ENCODE data around the gene SULT4A1.

The SULT4A1 gene

DNA sequence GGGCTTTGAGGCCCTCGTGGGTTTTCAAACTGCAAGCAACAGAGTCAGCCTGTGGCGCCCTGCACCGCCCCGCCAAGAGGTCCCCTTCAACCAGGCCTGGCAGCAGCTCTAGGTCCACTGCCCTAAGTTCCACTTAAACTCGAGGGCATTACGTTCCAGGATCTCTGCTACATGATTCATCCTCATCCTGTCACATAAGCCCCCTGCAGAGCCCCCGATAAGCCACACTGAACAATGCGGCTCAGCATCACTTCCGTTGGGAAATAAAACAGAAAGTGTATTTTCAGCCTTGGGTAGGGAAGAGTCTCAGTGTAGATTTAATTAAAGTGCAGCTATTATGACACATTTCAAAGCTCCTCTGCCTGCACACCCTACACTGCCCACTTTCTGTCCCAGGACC, 24.6 kb downstream of the SULT4A1 start:
- no peaks in the 10 kb centered on the region for H3K9me3 ChIP-seq (ENCODE audit: low read length)
- H4K20me1 ChIP-seq (ENCODE audit: insufficient read depth, low read length) = no peaks in the 10 kb centered on the region
- no peak overlapping the region for H3K4me2 ChIP-seq (ENCODE audit: low read length)
- 0 out of 2 replicates have a peak, but pooled peaks cover 4% of the 10 kb centered on the region for H3K27me3 ChIP-seq (ENCODE audit: insufficient read depth, low read length)
- H3K4me3 ChIP-seq (ENCODE audit: low read depth, low read length, poor library complexity, severe bottlenecking) = no peak overlapping the region
- H3K27ac ChIP-seq (ENCODE audit: low read depth, low read length, poor library complexity, severe bottlenecking) = no peak overlapping the region
- H3K36me3 ChIP-seq (ENCODE audit: insufficient read depth, low read length) = no peaks in the 10 kb centered on the region
- H3F3A ChIP-seq (ENCODE audit: insufficient read depth, low read length) = no peaks in the 10 kb centered on the region
- no peaks in the 10 kb centered on the region for H3K4me1 ChIP-seq (ENCODE audit: insufficient read depth, low read length, severe bottlenecking)
- H3K9ac ChIP-seq (ENCODE audit: low read length) = no peak overlapping the region
- H2AFZ ChIP-seq (ENCODE audit: low read length) = no peak overlapping the region
- TF ChIP-seq, protein P1, sequence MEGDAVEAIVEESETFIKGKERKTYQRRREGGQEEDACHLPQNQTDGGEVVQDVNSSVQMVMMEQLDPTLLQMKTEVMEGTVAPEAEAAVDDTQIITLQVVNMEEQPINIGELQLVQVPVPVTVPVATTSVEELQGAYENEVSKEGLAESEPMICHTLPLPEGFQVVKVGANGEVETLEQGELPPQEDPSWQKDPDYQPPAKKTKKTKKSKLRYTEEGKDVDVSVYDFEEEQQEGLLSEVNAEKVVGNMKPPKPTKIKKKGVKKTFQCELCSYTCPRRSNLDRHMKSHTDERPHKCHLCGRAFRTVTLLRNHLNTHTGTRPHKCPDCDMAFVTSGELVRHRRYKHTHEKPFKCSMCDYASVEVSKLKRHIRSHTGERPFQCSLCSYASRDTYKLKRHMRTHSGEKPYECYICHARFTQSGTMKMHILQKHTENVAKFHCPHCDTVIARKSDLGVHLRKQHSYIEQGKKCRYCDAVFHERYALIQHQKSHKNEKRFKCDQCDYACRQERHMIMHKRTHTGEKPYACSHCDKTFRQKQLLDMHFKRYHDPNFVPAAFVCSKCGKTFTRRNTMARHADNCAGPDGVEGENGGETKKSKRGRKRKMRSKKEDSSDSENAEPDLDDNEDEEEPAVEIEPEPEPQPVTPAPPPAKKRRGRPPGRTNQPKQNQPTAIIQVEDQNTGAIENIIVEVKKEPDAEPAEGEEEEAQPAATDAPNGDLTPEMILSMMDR (IDR thresholded peaks at IDR 0.05; ENCODE audit: low read length) = no peak
- no peak for TF ChIP-seq EZH2 (IDR thresholded peaks at IDR 0.05; ENCODE audit: borderline replicate concordance, low read length)
- H3K79me2 ChIP-seq (ENCODE audit: insufficient read depth, low read length) = no peaks in the 10 kb centered on the region
- no peaks in the 10 kb centered on the region for H3K9me2 ChIP-seq (ENCODE audit: low read depth, low read length)

DNA sequence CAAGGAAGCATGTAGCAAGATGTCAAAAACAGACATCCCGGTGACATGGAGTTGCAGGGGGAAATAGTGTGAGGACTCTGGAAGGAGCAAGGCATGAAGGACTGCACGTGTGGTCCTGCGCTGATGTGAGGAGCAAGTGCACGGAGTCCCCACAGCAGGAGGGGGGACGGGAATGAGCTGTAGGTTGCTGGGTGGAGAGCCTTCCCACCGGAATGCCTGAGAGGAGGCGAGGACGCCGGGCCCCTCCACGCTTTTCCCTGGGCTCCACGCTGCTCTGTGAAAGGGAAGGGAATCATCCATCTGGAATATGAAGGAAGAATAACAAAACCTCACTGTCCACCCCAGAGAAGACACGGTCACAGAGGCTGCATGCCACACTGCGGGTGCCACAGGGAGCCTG, 26.6 kb downstream of the SULT4A1 start:
- TF ChIP-seq, protein P1 (IDR thresholded peaks at IDR 0.05; ENCODE audit: low read length) = no peak
- no peak for TF ChIP-seq EZH2 (IDR thresholded peaks at IDR 0.05; ENCODE audit: borderline replicate concordance, low read length)
- H3K9ac ChIP-seq (ENCODE audit: low read length) = no peak overlapping the region
- no peak overlapping the region for H3K27ac ChIP-seq (ENCODE audit: low read depth, low read length, poor library complexity, severe bottlenecking)
- H2AFZ ChIP-seq (ENCODE audit: low read length) = no peak overlapping the region
- H3K4me1 ChIP-seq (ENCODE audit: insufficient read depth, low read length, severe bottlenecking) = no peaks in the 10 kb centered on the region
- H3F3A ChIP-seq (ENCODE audit: insufficient read depth, low read length) = no peaks in the 10 kb centered on the region
- no peaks in the 10 kb centered on the region for H3K27me3 ChIP-seq (ENCODE audit: insufficient read depth, low read length)
- no peaks in the 10 kb centered on the region for H3K9me2 ChIP-seq (ENCODE audit: low read depth, low read length)
- no peaks in the 10 kb centered on the region for H3K79me2 ChIP-seq (ENCODE audit: insufficient read depth, low read length)
- H3K4me3 ChIP-seq (ENCODE audit: low read depth, low read length, poor library complexity, severe bottlenecking) = no peak overlapping the region
- no peak overlapping the region for H3K4me2 ChIP-seq (ENCODE audit: low read length)
- H4K20me1 ChIP-seq (ENCODE audit: insufficient read depth, low read length) = no peaks in the 10 kb centered on the region
- H3K9me3 ChIP-seq (ENCODE audit: low read length) = no peaks in the 10 kb centered on the region
- H3K36me3 ChIP-seq (ENCODE audit: insufficient read depth, low read length) = no peaks in the 10 kb centered on the region

DNA sequence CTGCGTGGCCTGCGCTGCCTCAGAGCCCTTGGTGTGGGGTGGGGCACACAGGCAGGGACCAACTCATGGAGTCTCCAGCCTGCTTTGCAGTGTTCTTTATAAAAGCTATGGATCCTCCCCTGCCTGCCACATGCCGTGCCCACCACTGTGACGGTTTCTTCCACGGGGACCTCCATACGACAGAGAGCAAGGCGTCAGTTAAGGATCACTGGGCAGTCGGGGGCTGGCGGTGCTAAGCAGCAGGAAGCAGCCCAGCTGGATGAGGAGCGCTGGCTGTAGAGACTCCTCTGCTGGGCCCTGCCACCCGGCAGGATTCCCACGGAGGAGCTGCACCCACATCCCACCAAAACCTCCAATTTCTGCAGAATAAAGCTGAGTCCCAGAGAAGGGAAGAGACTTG, 27.1 kb downstream of the SULT4A1 start:
- Histone ChIP-seq H3K4me2 (ENCODE audit: low read length) (no peak overlapping the region), H3K4me1 (ENCODE audit: insufficient read depth, low read length, severe bottlenecking) (no peaks in the 10 kb centered on the region), H3K27me3 (ENCODE audit: insufficient read depth, low read length) (no peaks in the 10 kb centered on the region)

More for the DNA sequence above, 27.1 kb downstream of the SULT4A1 start:
- no peak overlapping the region for H3K27ac ChIP-seq (ENCODE audit: low read depth, low read length, poor library complexity, severe bottlenecking)
- no peak overlapping the region for H2AFZ ChIP-seq (ENCODE audit: low read length)
- H3K9me2 ChIP-seq (ENCODE audit: low read depth, low read length) = no peaks in the 10 kb centered on the region
- H3K36me3 ChIP-seq (ENCODE audit: insufficient read depth, low read length) = no peaks in the 10 kb centered on the region
- H3K79me2 ChIP-seq (ENCODE audit: insufficient read depth, low read length) = no peaks in the 10 kb centered on the region
- H3K9ac ChIP-seq (ENCODE audit: low read length) = no peak overlapping the region
- no peak for TF ChIP-seq EZH2 (IDR thresholded peaks at IDR 0.05; ENCODE audit: borderline replicate concordance, low read length)
- TF ChIP-seq, protein P1 (IDR thresholded peaks at IDR 0.05; ENCODE audit: low read length) = no peak
- no peaks in the 10 kb centered on the region for H4K20me1 ChIP-seq (ENCODE audit: insufficient read depth, low read length)
- no peak overlapping the region for H3K4me3 ChIP-seq (ENCODE audit: low read depth, low read length, poor library complexity, severe bottlenecking)
- H3K9me3 ChIP-seq (ENCODE audit: low read length) = no peaks in the 10 kb centered on the region
- H3F3A ChIP-seq (ENCODE audit: insufficient read depth, low read length) = no peaks in the 10 kb centered on the region
